Measurements from ENCODE around the gene DMC1. TPM values are rescaled to one million over a fixed set of nuclear protein-coding genes. Genes with fewer than 3 reads are reported as not detected.
A peak's percentile ranks its signal among the peaks of the same experiment; 100 is the strongest.

DMC1 gene
- total RNA-seq, 1 donor, result 3.3 TPM

DNA sequence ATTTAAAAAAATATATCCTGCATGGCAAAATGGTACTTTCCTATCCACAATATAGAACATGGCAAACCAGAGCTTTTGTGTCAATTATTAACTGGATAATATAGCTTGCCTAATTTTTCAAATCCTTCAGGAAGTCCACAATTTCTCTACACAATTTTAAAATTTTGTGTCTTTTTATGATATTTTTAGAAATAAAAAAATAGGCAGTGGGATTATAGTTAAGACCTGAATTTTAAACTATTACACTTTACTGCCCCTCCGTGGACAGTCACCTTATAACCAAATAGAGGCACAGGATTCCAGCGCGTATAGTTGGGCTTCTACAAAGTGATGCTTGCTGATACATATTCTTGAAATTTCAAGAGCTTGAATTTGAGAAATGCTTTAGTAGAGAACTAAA is 2.1 kb upstream of the DMC1 start:
- no peak overlapping the region for H2AFZ ChIP-seq (ENCODE audit: low read length)
- no peaks in the 10 kb centered on the region for H4K20me1 ChIP-seq (ENCODE audit: insufficient read depth, low read length)
- TF ChIP-seq, protein P1, sequence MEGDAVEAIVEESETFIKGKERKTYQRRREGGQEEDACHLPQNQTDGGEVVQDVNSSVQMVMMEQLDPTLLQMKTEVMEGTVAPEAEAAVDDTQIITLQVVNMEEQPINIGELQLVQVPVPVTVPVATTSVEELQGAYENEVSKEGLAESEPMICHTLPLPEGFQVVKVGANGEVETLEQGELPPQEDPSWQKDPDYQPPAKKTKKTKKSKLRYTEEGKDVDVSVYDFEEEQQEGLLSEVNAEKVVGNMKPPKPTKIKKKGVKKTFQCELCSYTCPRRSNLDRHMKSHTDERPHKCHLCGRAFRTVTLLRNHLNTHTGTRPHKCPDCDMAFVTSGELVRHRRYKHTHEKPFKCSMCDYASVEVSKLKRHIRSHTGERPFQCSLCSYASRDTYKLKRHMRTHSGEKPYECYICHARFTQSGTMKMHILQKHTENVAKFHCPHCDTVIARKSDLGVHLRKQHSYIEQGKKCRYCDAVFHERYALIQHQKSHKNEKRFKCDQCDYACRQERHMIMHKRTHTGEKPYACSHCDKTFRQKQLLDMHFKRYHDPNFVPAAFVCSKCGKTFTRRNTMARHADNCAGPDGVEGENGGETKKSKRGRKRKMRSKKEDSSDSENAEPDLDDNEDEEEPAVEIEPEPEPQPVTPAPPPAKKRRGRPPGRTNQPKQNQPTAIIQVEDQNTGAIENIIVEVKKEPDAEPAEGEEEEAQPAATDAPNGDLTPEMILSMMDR (IDR thresholded peaks at IDR 0.05; ENCODE audit: extremely low read depth, low read depth, low read length), result peak; percentile 60
- H3K4me3 ChIP-seq (ENCODE audit: insufficient read depth, low read length), result no peak overlapping the region
- H3K9me3 ChIP-seq (ENCODE audit: low read depth, low read length), result no peaks in the 10 kb centered on the region
- no peak overlapping the region for H3K27ac ChIP-seq (ENCODE audit: low read depth, low read length)
- DNase-seq (ENCODE audit: insufficient read length, low spot score, missing footprints), result peak; percentile 62
- H3K4me1 ChIP-seq (ENCODE audit: insufficient read depth, low read length), result peaks cover 17% of the 10 kb centered on the region
- no peaks in the 10 kb centered on the region for H3K27me3 ChIP-seq (ENCODE audit: insufficient read depth, low read length)
- H3K4me2 ChIP-seq (ENCODE audit: insufficient read depth, low read length), result no peak overlapping the region
- no peaks in the 10 kb centered on the region for H3K79me2 ChIP-seq (ENCODE audit: insufficient read depth, low read length)
- no peaks in the 10 kb centered on the region for H3K36me3 ChIP-seq (ENCODE audit: insufficient read depth, low read length)

DNA sequence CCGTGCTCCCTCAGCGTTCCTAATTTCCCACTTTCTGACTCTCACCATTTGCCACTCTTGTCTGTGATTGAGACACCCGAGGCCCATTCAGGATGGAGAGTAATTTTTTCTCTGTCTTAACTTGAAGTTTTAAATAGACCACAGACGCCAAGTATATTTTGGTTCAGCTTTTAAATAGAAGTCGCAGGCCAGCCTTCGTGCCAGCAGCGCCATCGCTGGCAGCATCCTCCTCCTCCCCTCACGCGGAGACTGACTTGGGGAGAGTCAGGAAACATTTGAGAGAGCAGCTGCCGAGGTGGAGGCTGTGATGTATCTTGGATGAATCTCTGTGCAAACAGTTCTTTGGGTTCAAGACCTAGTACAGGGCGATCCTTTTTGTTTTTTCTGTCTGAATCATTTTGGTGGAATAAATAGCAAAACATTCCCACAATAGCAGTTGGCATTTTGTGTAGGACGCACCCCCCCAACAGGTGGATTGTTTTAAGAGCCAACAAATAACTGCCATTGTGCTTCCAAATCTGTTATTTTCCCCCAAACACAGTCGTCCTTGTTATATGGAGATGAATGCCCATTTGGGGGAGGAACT is 889 bp upstream of the DMC1 start:
- H3K27ac ChIP-seq (ENCODE audit: low read depth, low read length), result no peak overlapping the region
- peak overlapping the region; percentile 96 for H2AFZ ChIP-seq (ENCODE audit: low read length)
- H3K79me2 ChIP-seq (ENCODE audit: insufficient read depth, low read length), result no peaks in the 10 kb centered on the region
- H3K27me3 ChIP-seq (ENCODE audit: insufficient read depth, low read length), result no peaks in the 10 kb centered on the region
- peaks cover 17% of the 10 kb centered on the region for H3K4me1 ChIP-seq (ENCODE audit: insufficient read depth, low read length)
- no peaks in the 10 kb centered on the region for H3K36me3 ChIP-seq (ENCODE audit: insufficient read depth, low read length)
- no peak for DNase-seq (ENCODE audit: insufficient read length, low spot score, missing footprints)
- TF ChIP-seq, protein P1 (IDR thresholded peaks at IDR 0.05; ENCODE audit: extremely low read depth, low read depth, low read length), result no peak
- no peaks in the 10 kb centered on the region for H4K20me1 ChIP-seq (ENCODE audit: insufficient read depth, low read length)
- H3K9me3 ChIP-seq (ENCODE audit: low read depth, low read length), result no peaks in the 10 kb centered on the region
- peak overlapping the region; percentile 96 for H3K4me2 ChIP-seq (ENCODE audit: insufficient read depth, low read length)
- H3K4me3 ChIP-seq (ENCODE audit: insufficient read depth, low read length), result peak overlapping the region; percentile 78

DNA sequence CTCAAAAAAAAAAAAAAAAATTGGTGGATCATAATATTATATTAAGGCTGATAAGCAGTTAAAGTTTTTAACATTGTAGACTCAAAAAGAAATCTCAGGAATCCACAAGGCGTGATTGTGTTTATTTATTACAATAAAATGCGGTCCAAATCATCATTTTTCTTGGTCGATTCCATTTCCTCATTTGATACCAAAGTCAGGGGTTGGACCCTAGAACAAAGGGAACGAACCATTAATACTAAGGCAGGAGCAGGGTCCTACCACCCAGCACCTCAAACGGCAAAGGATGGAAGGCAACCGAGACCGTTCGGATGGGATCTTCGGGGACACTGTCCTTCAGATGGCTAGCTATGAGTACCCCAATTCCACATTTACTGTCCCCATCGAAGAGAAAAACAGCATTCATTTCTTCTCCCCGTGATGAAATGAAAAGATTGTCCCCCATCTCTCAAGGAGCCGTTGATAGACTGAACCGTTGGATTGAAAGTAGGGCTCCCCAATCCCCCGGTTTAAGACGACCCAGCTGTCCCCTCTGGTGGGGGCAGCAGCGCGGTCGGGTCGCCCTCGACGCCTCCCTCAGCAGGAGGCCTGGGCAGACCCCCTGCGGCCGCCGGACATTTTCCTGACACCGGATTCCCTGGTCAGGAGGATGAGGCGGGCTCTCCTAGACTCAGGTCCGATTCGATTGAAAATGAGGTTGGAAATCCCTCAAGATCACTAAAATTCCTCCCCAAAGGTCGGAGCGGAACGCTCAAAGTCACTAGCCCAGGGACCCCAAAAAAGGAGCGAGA is 607 bp downstream of the DMC1 start:
- Histone ChIP-seq H3K4me1 (ENCODE audit: insufficient read depth, low read length) (peaks cover 17% of the 10 kb centered on the region), H3K36me3 (ENCODE audit: insufficient read depth, low read length) (no peaks in the 10 kb centered on the region), H4K20me1 (ENCODE audit: insufficient read depth, low read length) (no peaks in the 10 kb centered on the region), H3K27ac (ENCODE audit: low read depth, low read length) (no peak overlapping the region), H3K79me2 (ENCODE audit: insufficient read depth, low read length) (no peaks in the 10 kb centered on the region), H3K4me3 (ENCODE audit: insufficient read depth, low read length) (peak overlapping the region; percentile 78), H3K9me3 (ENCODE audit: low read depth, low read length) (no peaks in the 10 kb centered on the region), H2AFZ (ENCODE audit: low read length) (peak overlapping the region; percentile 90), H3K4me2 (ENCODE audit: insufficient read depth, low read length) (peak overlapping the region; percentile 89), H3K27me3 (ENCODE audit: insufficient read depth, low read length) (no peaks in the 10 kb centered on the region)
- TF ChIP-seq, protein P1 (IDR thresholded peaks at IDR 0.05; ENCODE audit: extremely low read depth, low read depth, low read length), result no peak
- peak; percentile 59 for DNase-seq (ENCODE audit: insufficient read length, low spot score, missing footprints)

DNA sequence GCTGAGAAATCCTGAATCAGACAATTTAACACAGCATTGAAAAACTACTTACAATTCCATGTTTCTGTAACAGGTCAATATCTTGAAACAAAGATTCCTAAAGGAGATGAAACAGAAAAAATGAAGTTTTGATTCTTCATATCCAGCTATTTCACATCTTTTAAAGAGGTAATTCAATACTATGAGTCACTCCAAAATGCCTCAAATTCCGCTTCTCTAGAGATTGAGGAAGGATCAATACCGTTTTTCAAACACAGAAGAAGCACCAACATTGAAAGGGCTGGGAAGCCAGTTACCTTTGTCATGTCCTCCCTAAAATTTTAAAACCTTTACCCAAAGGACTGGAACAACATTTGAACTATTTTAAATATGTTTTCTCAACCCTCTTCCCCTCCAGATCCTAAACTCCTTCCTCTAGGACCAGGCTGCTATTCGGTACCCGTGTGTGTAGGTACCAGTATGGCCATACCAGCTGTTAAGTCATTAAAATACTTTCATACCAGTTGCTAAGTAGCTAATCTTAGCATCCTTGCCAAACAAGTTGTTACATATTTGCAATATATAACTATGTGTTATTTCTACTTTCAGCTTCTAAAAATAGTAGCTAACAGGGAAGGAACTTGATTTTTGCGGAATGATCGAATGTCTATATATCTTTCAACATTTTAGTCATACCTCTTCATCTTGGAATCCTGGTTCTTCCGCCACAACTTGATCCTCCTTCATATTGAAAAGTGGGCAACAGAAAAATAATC is 2.3 kb downstream of the DMC1 start:
- Histone ChIP-seq H3K4me2 (ENCODE audit: insufficient read depth, low read length) (no peak overlapping the region), H4K20me1 (ENCODE audit: insufficient read depth, low read length) (no peaks in the 10 kb centered on the region), H2AFZ (ENCODE audit: low read length) (no peak overlapping the region), H3K79me2 (ENCODE audit: insufficient read depth, low read length) (no peaks in the 10 kb centered on the region), H3K4me1 (ENCODE audit: insufficient read depth, low read length) (peaks cover 17% of the 10 kb centered on the region), H3K9me3 (ENCODE audit: low read depth, low read length) (no peaks in the 10 kb centered on the region), H3K27ac (ENCODE audit: low read depth, low read length) (no peak overlapping the region), H3K36me3 (ENCODE audit: insufficient read depth, low read length) (no peaks in the 10 kb centered on the region), H3K27me3 (ENCODE audit: insufficient read depth, low read length) (no peaks in the 10 kb centered on the region), H3K4me3 (ENCODE audit: insufficient read depth, low read length) (no peak overlapping the region)
- peak; percentile 35 for DNase-seq (ENCODE audit: insufficient read length, low spot score, missing footprints)
- TF ChIP-seq, protein P1 (IDR thresholded peaks at IDR 0.05; ENCODE audit: extremely low read depth, low read depth, low read length), result no peak

Measured in osteoblast (primary cell).